Measurements from ENCODE around the gene PTPRD. TPM values are rescaled to one million over a fixed set of nuclear protein-coding genes. Genes with fewer than 3 reads are reported as not detected.

The PTPRD gene
- polyA plus RNA-seq, 1 donor from 2014 or later: not detected

GRCh38 chr9:8388132-8388531 lies 2224.7 kb downstream of the PTPRD start:
- Mint-ChIP-seq H3K27me3 (peaks cover 1% of the 10 kb centered on the region), H3K9me3 (peaks cover 0 to 2% (median 0%) of the 10 kb centered on the region in 3 donors), H3K4me1 (no peaks in the 10 kb centered on the region), H3K4me3 (no peak overlapping the region), H3K36me3 (no peaks in the 10 kb centered on the region), H3K27ac (no peak overlapping the region)

GRCh38 chr9:8384091-8384490 lies 2228.7 kb downstream of the PTPRD start:
- Mint-ChIP-seq H3K4me1 (no peaks in the 10 kb centered on the region), H3K4me3 (no peak overlapping the region), H3K9me3 (peaks cover 0 to 2% (median 0%) of the 10 kb centered on the region in 3 donors), H3K36me3 (no peaks in the 10 kb centered on the region), H3K27me3 (no peaks in the 10 kb centered on the region), H3K27ac (no peak overlapping the region)

GRCh38 chr9:8382777-8383527 lies 2229.8 kb downstream of the PTPRD start:
- no peak overlapping the region for H3K4me3 Mint-ChIP-seq
- H3K4me1 Mint-ChIP-seq: no peaks in the 10 kb centered on the region
- no peaks in the 10 kb centered on the region for H3K27me3 Mint-ChIP-seq
- no peaks in the 10 kb centered on the region for H3K36me3 Mint-ChIP-seq
- H3K27ac Mint-ChIP-seq: no peak overlapping the region
- peaks cover 0 to 2% (median 0%) of the 10 kb centered on the region in 3 donors for H3K9me3 Mint-ChIP-seq

GRCh38 chr9:8382266-8382665 lies 2230.5 kb downstream of the PTPRD start:
- Mint-ChIP-seq H3K36me3 (no peaks in the 10 kb centered on the region), H3K27me3 (no peaks in the 10 kb centered on the region), H3K27ac (no peak overlapping the region), H3K4me1 (no peaks in the 10 kb centered on the region), H3K4me3 (no peak overlapping the region), H3K9me3 (peaks cover 0 to 2% (median 0%) of the 10 kb centered on the region in 3 donors)

- Mint-ChIP-seq H3K27ac (no peak overlapping the region), H3K27me3 (peaks cover 2% of the 10 kb centered on the region), H3K4me1 (no peaks in the 10 kb centered on the region), H3K36me3 (no peaks in the 10 kb centered on the region), H3K9me3 (peaks cover 0 to 2% (median 0%) of the 10 kb centered on the region in 3 donors), H3K4me3 (no peak overlapping the region)
Measured at GRCh38 chr9:8381601-8382000, 2231.2 kb downstream of the PTPRD start.

- Mint-ChIP-seq H3K4me3 (no peak overlapping the region), H3K9me3 (no peaks in the 10 kb centered on the region), H3K36me3 (no peaks in the 10 kb centered on the region), H3K27ac (no peak overlapping the region), H3K4me1 (no peaks in the 10 kb centered on the region), H3K27me3 (peaks cover 2% of the 10 kb centered on the region)
Measured at GRCh38 chr9:8374471-8374870, 2238.3 kb downstream of the PTPRD start.

GRCh38 chr9:8371686-8372085 lies 2241.1 kb downstream of the PTPRD start:
- H3K27ac Mint-ChIP-seq: no peak overlapping the region
- H3K4me3 Mint-ChIP-seq: no peak overlapping the region
- H3K27me3 Mint-ChIP-seq: peaks cover under 1% of the 10 kb centered on the region
- H3K36me3 Mint-ChIP-seq: peaks cover 2% of the 10 kb centered on the region
- no peaks in the 10 kb centered on the region for H3K4me1 Mint-ChIP-seq
- H3K9me3 Mint-ChIP-seq: no peaks in the 10 kb centered on the region

GRCh38 chr9:8366161-8366926 lies 2246.5 kb downstream of the PTPRD start:
- Mint-ChIP-seq H3K4me1 (no peaks in the 10 kb centered on the region), H3K4me3 (no peak overlapping the region), H3K36me3 (peaks cover 2% of the 10 kb centered on the region), H3K9me3 (no peaks in the 10 kb centered on the region), H3K27me3 (no peaks in the 10 kb centered on the region), H3K27ac (no peak overlapping the region)

GRCh38 chr9:8365466-8366160 lies 2247.2 kb downstream of the PTPRD start:
- Mint-ChIP-seq H3K27ac (no peak overlapping the region), H3K36me3 (peaks cover 2% of the 10 kb centered on the region), H3K4me3 (no peak overlapping the region), H3K4me1 (no peaks in the 10 kb centered on the region), H3K9me3 (no peaks in the 10 kb centered on the region), H3K27me3 (no peaks in the 10 kb centered on the region)

- Mint-ChIP-seq H3K27ac (no peak overlapping the region), H3K9me3 (no peaks in the 10 kb centered on the region), H3K4me3 (no peak overlapping the region), H3K4me1 (no peaks in the 10 kb centered on the region), H3K27me3 (no peaks in the 10 kb centered on the region), H3K36me3 (peaks cover 2% of the 10 kb centered on the region)
Measured at GRCh38 chr9:8365029-8365428, 2247.8 kb downstream of the PTPRD start.

GRCh38 chr9:8364026-8364752 lies 2248.6 kb downstream of the PTPRD start:
- Mint-ChIP-seq H3K4me1 (no peaks in the 10 kb centered on the region), H3K27ac (no peak overlapping the region), H3K36me3 (peaks cover 2% of the 10 kb centered on the region), H3K27me3 (no peaks in the 10 kb centered on the region), H3K9me3 (no peaks in the 10 kb centered on the region), H3K4me3 (no peak overlapping the region)

- Mint-ChIP-seq H3K4me3 (no peak overlapping the region), H3K4me1 (no peaks in the 10 kb centered on the region), H3K27me3 (no peaks in the 10 kb centered on the region), H3K27ac (no peak overlapping the region), H3K9me3 (no peaks in the 10 kb centered on the region), H3K36me3 (no peaks in the 10 kb centered on the region)
Measured at GRCh38 chr9:8362250-8362649, 2250.6 kb downstream of the PTPRD start.

GRCh38 chr9:8361364-8361763 lies 2251.4 kb downstream of the PTPRD start:
- Mint-ChIP-seq H3K36me3 (no peaks in the 10 kb centered on the region), H3K27me3 (no peaks in the 10 kb centered on the region), H3K27ac (no peak overlapping the region), H3K9me3 (no peaks in the 10 kb centered on the region), H3K4me3 (no peak overlapping the region), H3K4me1 (no peaks in the 10 kb centered on the region)

- H3K4me1 Mint-ChIP-seq: no peaks in the 10 kb centered on the region
- H3K9me3 Mint-ChIP-seq: no peaks in the 10 kb centered on the region
- H3K27me3 Mint-ChIP-seq: no peaks in the 10 kb centered on the region
- no peak overlapping the region for H3K27ac Mint-ChIP-seq
- no peak overlapping the region for H3K4me3 Mint-ChIP-seq
- no peaks in the 10 kb centered on the region for H3K36me3 Mint-ChIP-seq
Measured at GRCh38 chr9:8356406-8356805, 2256.4 kb downstream of the PTPRD start.

- no peak overlapping the region for H3K27ac Mint-ChIP-seq
- no peaks in the 10 kb centered on the region for H3K36me3 Mint-ChIP-seq
- H3K4me3 Mint-ChIP-seq: no peak overlapping the region
- H3K27me3 Mint-ChIP-seq: no peaks in the 10 kb centered on the region
- no peaks in the 10 kb centered on the region for H3K4me1 Mint-ChIP-seq
- no peaks in the 10 kb centered on the region for H3K9me3 Mint-ChIP-seq
Measured at GRCh38 chr9:8351436-8351835, 2261.4 kb downstream of the PTPRD start.
